Urinary bladder (tissue), 4 donors: ENCODE data around the gene SLC25A31. TPM values are rescaled to one million over a fixed set of nuclear protein-coding genes. Genes with fewer than 3 reads are reported as not detected.

Experiments used
- DNase-seq: peaks from one replicate; pipeline ENCODE4 v3.0.0-alpha.2; 2015; ENCODE audit errors: extremely low spot score
- H3K27ac ChIP-seq: one replicate; pipeline ENCODE4 v1.5.1; 2013; ENCODE audit warnings: low read depth, mild to moderate bottlenecking, moderate library complexity
- H3K36me3 ChIP-seq: one replicate; pipeline ENCODE4 v1.6.1; 2013; ENCODE audit warnings: mild to moderate bottlenecking, moderate library complexity; ENCODE audit not compliant: insufficient read depth
- H3K4me1 ChIP-seq: one replicate; pipeline ENCODE4 v1.6.1; 2013; ENCODE audit warnings: mild to moderate bottlenecking, moderate library complexity; ENCODE audit not compliant: insufficient read depth
- H3K4me3 ChIP-seq: one replicate; pipeline ENCODE4 v1.5.1; 2013; ENCODE audit warnings: low read depth, low read length
- WGBS: extraction: QIAGEN DNeasy Blood & Tissue Kit; methylation state at CpG from one replicate; pipeline ENCODE4 v1.1.7; 2013; 5-methylcytosine and 5-hydroxymethylcytosine counted together
- polyA plus RNA-seq: library from polyadenylated mRNA; stranded (reverse); fragments of 200-250 nt; gene quantifications from one replicate; pipeline ENCODE4 v1.2.3, GENCODE V29; 2013
- total RNA-seq: library from RNA; depleted of rRNA; stranded (reverse); fragments of >200 nt; gene quantifications from one replicate; pipeline ENCODE4 v1.2.3, GENCODE V29; 2014
- donor health status: healthy with polysubstance abuse.
- donor health status: healthy.

The SLC25A31 gene
- total and polyA plus RNA-seq, 2 donors: not detected

GRCh38 chr4:127783026-127783769 is 53.0 kb downstream of the SLC25A31 start:
- peak; percentile 73 for DNase-seq
- 6% methylated on average over 25 of the region's 25 CpGs for WGBS
- Histone ChIP-seq H3K27ac (peak overlapping the region; percentile 13), H3K4me1 (peaks cover 2% of the 10 kb centered on the region), H3K36me3 (no peaks in the 10 kb centered on the region), H3K4me3 (peak overlapping the region; percentile 61)

- peak overlapping the region; percentile 43 for H3K27ac ChIP-seq
- H3K4me1 ChIP-seq: peaks cover 2% of the 10 kb centered on the region
- WGBS: 80% methylated on average over 9 of the region's 9 CpGs
- H3K36me3 ChIP-seq: no peaks in the 10 kb centered on the region
- no peak overlapping the region for H3K4me3 ChIP-seq
- DNase-seq: no peak
Measured at GRCh38 chr4:127783955-127784770, 54.0 kb downstream of the SLC25A31 start.

- WGBS: 81% methylated on average over 2 of the region's 2 CpGs
- Histone ChIP-seq H3K27ac (no peak overlapping the region), H3K4me3 (no peak overlapping the region), H3K4me1 (no peaks in the 10 kb centered on the region), H3K36me3 (no peaks in the 10 kb centered on the region)
- DNase-seq: no peak
Measured at GRCh38 chr4:127788517-127788916, 58.3 kb downstream of the SLC25A31 start.

GRCh38 chr4:127791391-127791790 is 61.2 kb downstream of the SLC25A31 start:
- no peaks in the 10 kb centered on the region for H3K4me1 ChIP-seq
- WGBS: 62% methylated on average over 1 of the region's 1 CpG
- no peak for DNase-seq
- H3K36me3 ChIP-seq: no peaks in the 10 kb centered on the region
- no peak overlapping the region for H3K4me3 ChIP-seq
- no peak overlapping the region for H3K27ac ChIP-seq

GRCh38 chr4:127793528-127793927 is 63.3 kb downstream of the SLC25A31 start:
- 76% methylated on average over 1 of the region's 1 CpG for WGBS
- DNase-seq: no peak
- Histone ChIP-seq H3K27ac (no peak overlapping the region), H3K4me3 (no peak overlapping the region), H3K4me1 (no peaks in the 10 kb centered on the region), H3K36me3 (no peaks in the 10 kb centered on the region)

GRCh38 chr4:127799711-127800110 is 69.5 kb downstream of the SLC25A31 start:
- no peak for DNase-seq
- Histone ChIP-seq H3K36me3 (no peaks in the 10 kb centered on the region), H3K4me1 (no peaks in the 10 kb centered on the region), H3K4me3 (no peak overlapping the region), H3K27ac (no peak overlapping the region)

- no peak overlapping the region for H3K27ac ChIP-seq
- WGBS: 59% methylated on average over 6 of the region's 6 CpGs
- no peak for DNase-seq
- H3K4me3 ChIP-seq: no peak overlapping the region
- no peaks in the 10 kb centered on the region for H3K36me3 ChIP-seq
- H3K4me1 ChIP-seq: no peaks in the 10 kb centered on the region
Measured at GRCh38 chr4:127809173-127809800, 79.1 kb downstream of the SLC25A31 start.

GRCh38 chr4:127810551-127810950 is 80.4 kb downstream of the SLC25A31 start:
- H3K36me3 ChIP-seq: no peaks in the 10 kb centered on the region
- DNase-seq: no peak
- WGBS: 90% methylated on average over 3 of the region's 3 CpGs

GRCh38 chr4:127822430-127822829 is 92.2 kb downstream of the SLC25A31 start:
- WGBS: 56% methylated on average over 2 of the region's 2 CpGs
- Histone ChIP-seq H3K36me3 (no peaks in the 10 kb centered on the region), H3K4me3 (no peak overlapping the region), H3K4me1 (no peaks in the 10 kb centered on the region), H3K27ac (no peak overlapping the region)
- no peak for DNase-seq

More at GRCh38 chr4:127810551-127810950, 80.4 kb downstream of the SLC25A31 start:
- H3K4me3 ChIP-seq: no peak overlapping the region
- no peak overlapping the region for H3K27ac ChIP-seq
- H3K4me1 ChIP-seq: no peaks in the 10 kb centered on the region

Other genes starting within 250 kb of the SLC25A31 start
- 33.6 TPM for gene INTU, start 97.4 kb upstream of the SLC25A31 start, total RNA-seq
- gene INTU, start 97.4 kb upstream of the SLC25A31 start, polyA plus RNA-seq: 3.1 TPM
- gene HSPA4L, start 51.9 kb downstream of the SLC25A31 start, total RNA-seq: 4.5 TPM
- gene HSPA4L, start 51.9 kb downstream of the SLC25A31 start, polyA plus RNA-seq: 1.7 TPM
- gene PLK4, start 150.5 kb downstream of the SLC25A31 start, total RNA-seq: 21.6 TPM
- 1.5 TPM for gene PLK4, start 150.5 kb downstream of the SLC25A31 start, polyA plus RNA-seq
- 64.4 TPM for gene MFSD8, start 234.8 kb downstream of the SLC25A31 start, total RNA-seq
- gene MFSD8, start 234.8 kb downstream of the SLC25A31 start, polyA plus RNA-seq: 8.9 TPM
- 19.5 TPM for gene ABHD18, start 235.0 kb downstream of the SLC25A31 start, total RNA-seq
- 4.4 TPM for gene ABHD18, start 235.0 kb downstream of the SLC25A31 start, polyA plus RNA-seq